GM19468 (cell line): Measurements from ENCODE around the gene ATP6V1F.

Source experiments
- ATAC-seq: cut with Tn5 transposase; IDR thresholded peaks from one replicate; pipeline ENCODE4 v1.9.1; 2021; ENCODE audit warnings: mild to moderate bottlenecking, moderate library complexity, moderate number of reproducible peaks; ENCODE audit not compliant: unreplicated experiment; ENCODE audit errors: extremely low read depth

ATP6V1F gene

GRCh38 chr7:128880791-128881457 lies 18.3 kb downstream of the ATP6V1F start:
- ATAC-seq, result no peak

GRCh38 chr7:128881458-128882125 lies 18.9 kb downstream of the ATP6V1F start:
- no peak for ATAC-seq

- ATAC-seq, result no peak
Measured at GRCh38 chr7:128882134-128882533, 19.5 kb downstream of the ATP6V1F start.

- ATAC-seq, result no peak
Measured at GRCh38 chr7:128883622-128884448, 21.2 kb downstream of the ATP6V1F start.

- no peak for ATAC-seq
Measured at GRCh38 chr7:128884561-128885369, 22.1 kb downstream of the ATP6V1F start.

- ATAC-seq, result no peak
Measured at GRCh38 chr7:128885370-128886187, 22.9 kb downstream of the ATP6V1F start.

- no peak for ATAC-seq
Measured at GRCh38 chr7:128886391-128887168, 23.9 kb downstream of the ATP6V1F start.

- ATAC-seq, result no peak
Measured at GRCh38 chr7:128887169-128888038, 24.7 kb downstream of the ATP6V1F start.

- ATAC-seq, result no peak
Measured at GRCh38 chr7:128888039-128888755, 25.5 kb downstream of the ATP6V1F start.

GRCh38 chr7:128888756-128889095 lies 26.1 kb downstream of the ATP6V1F start:
- ATAC-seq, result no peak

GRCh38 chr7:128889121-128889520 lies 26.5 kb downstream of the ATP6V1F start:
- no peak for ATAC-seq

GRCh38 chr7:128890306-128891109 lies 27.9 kb downstream of the ATP6V1F start:
- ATAC-seq, result no peak

- ATAC-seq, result no peak
Measured at GRCh38 chr7:128891110-128891941, 28.7 kb downstream of the ATP6V1F start.

GRCh38 chr7:128891942-128892269 lies 29.2 kb downstream of the ATP6V1F start:
- ATAC-seq, result no peak

- ATAC-seq, result no peak
Measured at GRCh38 chr7:128892521-128893250, 30.0 kb downstream of the ATP6V1F start.
